ENCODE measurements around the gene ALG14. TPM values are rescaled to one million over a fixed set of nuclear protein-coding genes. Genes with fewer than 3 reads are reported as not detected.

Gene ALG14
- polyA plus RNA-seq, 1 of the 3 experiments (the other 2 are of a cell fraction), result 2.5 TPM

DNA sequence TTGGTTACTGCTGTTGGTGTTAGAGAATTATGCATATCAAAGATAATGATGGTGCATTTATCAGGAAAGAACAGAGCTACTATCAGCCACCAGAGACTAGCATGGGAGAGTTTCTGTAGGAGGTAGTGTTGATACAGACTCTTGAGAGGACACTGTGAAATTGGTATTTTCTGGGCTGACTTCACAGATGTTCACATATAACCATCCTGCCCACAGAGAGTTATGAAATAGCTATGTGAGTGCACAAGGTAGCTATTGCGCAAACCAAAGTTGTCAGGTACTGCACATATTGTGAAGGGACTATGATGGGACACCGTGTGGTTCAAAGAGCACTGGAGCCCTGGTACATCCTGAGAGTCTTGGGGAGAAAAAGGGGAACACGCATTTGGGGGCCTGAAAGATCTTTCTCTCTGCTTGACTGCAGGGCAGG is 43.0 kb upstream of the ALG14 start (continued):
- no peak for TF ChIP-seq REST (IDR thresholded peaks at IDR 0.05; ENCODE audit: low read depth, low read length)
- no peak for TF ChIP-seq POLR2AphosphoS5 (IDR thresholded peaks at IDR 0.05; ENCODE audit: low read depth, low read length)
- TF ChIP-seq MEF2A (IDR thresholded peaks at IDR 0.05; ENCODE audit: borderline replicate concordance, low read depth), result no peak
- TF ChIP-seq MXI1 (IDR thresholded peaks at IDR 0.05; ENCODE audit: low read depth, low read length), result no peak
- TF ChIP-seq TEAD4 (IDR thresholded peaks at IDR 0.05; ENCODE audit: borderline replicate concordance, insufficient read depth), result no peak

DNA sequence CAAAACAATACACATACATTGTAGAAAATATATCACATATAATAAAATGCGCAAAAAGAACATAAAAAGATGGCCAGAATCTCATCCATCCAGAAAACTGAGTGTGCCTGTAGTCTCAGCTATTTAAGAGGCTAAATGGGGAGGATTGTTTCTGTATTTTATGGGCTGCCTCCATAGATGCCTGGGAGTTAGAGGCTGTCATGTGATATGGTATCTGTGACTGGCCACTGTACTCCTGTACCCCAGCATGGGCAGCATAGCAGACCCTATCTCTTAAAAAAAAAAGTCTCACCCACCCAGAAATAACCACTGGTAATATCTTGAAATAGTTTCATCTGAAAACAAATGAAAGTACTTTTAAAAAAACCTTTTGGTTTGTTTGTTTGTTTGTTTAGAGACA is 40.9 kb upstream of the ALG14 start:
- DNase-seq, result no peak
- CTCF ChIA-PET, result interaction anchor here (1.3 kb wide), 1 partner anchor 28 kb away, joined by 3 read pairs; no protein-coding TSS in a partner anchor
- Histone ChIP-seq H3K9ac (no peak overlapping the region), H4K20me1 (ENCODE audit: insufficient read depth) (no peaks in the 10 kb centered on the region), H3K27me3 (ENCODE audit: insufficient read depth) (no peaks in the 10 kb centered on the region; the same call in 1 of the 2 replicates), H3K9me2 (no peaks in the 10 kb centered on the region), H3F3A (replicated peaks; ENCODE audit: insufficient read depth) (no peaks in the 10 kb centered on the region), H3K4me2 (no peak overlapping the region), H3K79me2 (ENCODE audit: insufficient read depth) (no peaks in the 10 kb centered on the region), H2AFZ (ENCODE audit: low read depth) (no peak overlapping the region), H3K9me3 (no peaks in the 10 kb centered on the region), H3K36me3 (replicated peaks in 1 of 2; ENCODE audit: control insufficient read depth in 1 of 2, insufficient read depth in 2 of 2, low read length in 1 of 2) (no peaks in the 10 kb centered on the region), H3K4me3 (ENCODE audit: low read depth in 2 of 2, low read length in 1 of 2) (no peak overlapping the region), H3K27ac (ENCODE audit: low read depth in 2 of 2, low read length in 1 of 2) (no peak overlapping the region), H3K4me1 (ENCODE audit: control insufficient read depth in 1 of 2, insufficient read depth in 2 of 2, low read depth in 1 of 2, low read length in 1 of 2) (peaks cover 0 to 7% of the 10 kb centered on the region in 2 experiments; a peak in 2 of 4 replicates)
- 98% methylated on average over 1 of the region's 1 CpG for WGBS (ENCODE audit: low lambda C conversion rate)
- POLR2A ChIA-PET, result no interaction called here
- TF ChIP-seq SMC3 (IDR thresholded peaks at IDR 0.05; ENCODE audit: low read depth, low read length), result no peak
- no peak for TF ChIP-seq JUND (IDR thresholded peaks at IDR 0.05)
- TF ChIP-seq RFX5 (IDR thresholded peaks at IDR 0.05; ENCODE audit: low read length), result no peak
- TF ChIP-seq MXI1 (IDR thresholded peaks at IDR 0.05; ENCODE audit: low read depth, low read length), result no peak
- TF ChIP-seq, protein P1, sequence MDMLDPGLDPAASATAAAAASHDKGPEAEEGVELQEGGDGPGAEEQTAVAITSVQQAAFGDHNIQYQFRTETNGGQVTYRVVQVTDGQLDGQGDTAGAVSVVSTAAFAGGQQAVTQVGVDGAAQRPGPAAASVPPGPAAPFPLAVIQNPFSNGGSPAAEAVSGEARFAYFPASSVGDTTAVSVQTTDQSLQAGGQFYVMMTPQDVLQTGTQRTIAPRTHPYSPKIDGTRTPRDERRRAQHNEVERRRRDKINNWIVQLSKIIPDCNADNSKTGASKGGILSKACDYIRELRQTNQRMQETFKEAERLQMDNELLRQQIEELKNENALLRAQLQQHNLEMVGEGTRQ (IDR thresholded peaks at IDR 0.05; ENCODE audit: borderline replicate concordance, low read depth, low read length), result no peak
- TF ChIP-seq MEF2A (IDR thresholded peaks at IDR 0.05; ENCODE audit: borderline replicate concordance, low read depth), result no peak
- TF ChIP-seq MAX (IDR thresholded peaks at IDR 0.05; ENCODE audit: low read depth), result no peak
- no peak for TF ChIP-seq NFIC (IDR thresholded peaks at IDR 0.05; ENCODE audit: borderline replicate concordance)
- no peak for TF ChIP-seq SIN3A (IDR thresholded peaks at IDR 0.05; ENCODE audit: borderline replicate concordance, low read depth, low read length)
- no peak for TF ChIP-seq GABPA (IDR thresholded peaks at IDR 0.05; ENCODE audit: low read depth)
- TF ChIP-seq FOXM1 (IDR thresholded peaks at IDR 0.05; ENCODE audit: low read depth), result no peak
- no peak for TF ChIP-seq RXRA (IDR thresholded peaks at IDR 0.05; ENCODE audit: borderline replicate concordance, low read depth)
- no peak for TF ChIP-seq PBX3 (IDR thresholded peaks at IDR 0.05)
- TF ChIP-seq GATA2 (CRISPR knock-in tag; IDR thresholded peaks at IDR 0.05), result no peak
- TF ChIP-seq IRF3 (IDR thresholded peaks at IDR 0.05; ENCODE audit: low read depth, low read length), result no peak
- TF ChIP-seq POLR2AphosphoS5 (IDR thresholded peaks at IDR 0.05; ENCODE audit: low read depth, low read length), result no peak

Measured in SK-N-SH (cell line).